GM20431 (cell line): Measurements from ENCODE around the gene ARHGAP31.
"Not testable (repeated sequence)": the region's sequence is repeated elsewhere in the genome, so short reads cannot be mapped to it uniquely, and the experiment has no call there.

Experiments
- in situ Hi-C: fragments of 300-500 bp; cut with MseI, MboI; formaldehyde crosslinking; loops from one replicate; pipeline ENCODE4 v1.15.0; 2020; ENCODE audit warnings: low sequenced_read_pairs; ENCODE audit not compliant: unreplicated experiment

ARHGAP31 gene

GRCh38 chr3:119342176-119342575, 48.0 kb downstream of the ARHGAP31 start:
- in situ Hi-C loops: no loop called here

GRCh38 chr3:119343719-119344118, 49.5 kb downstream of the ARHGAP31 start:
- in situ Hi-C loops: no loop called here

- in situ Hi-C loops: no loop called here
These were observed 51.9 kb downstream of the ARHGAP31 start for GRCh38 chr3:119346076-119346496.

- in situ Hi-C loops: no loop called here
These were observed 52.9 kb downstream of the ARHGAP31 start for GRCh38 chr3:119347036-119347435.

GRCh38 chr3:119349354-119350041, 55.3 kb downstream of the ARHGAP31 start:
- in situ Hi-C loops: no loop called here

GRCh38 chr3:119350114-119350513, 55.9 kb downstream of the ARHGAP31 start:
- in situ Hi-C loops: no loop called here

- in situ Hi-C loops: no loop called here
These were observed 57.4 kb downstream of the ARHGAP31 start for GRCh38 chr3:119351581-119351980.

GRCh38 chr3:119352034-119352609, 57.9 kb downstream of the ARHGAP31 start:
- in situ Hi-C loops: no loop called here

- in situ Hi-C loops: no loop called here
These were observed 58.8 kb downstream of the ARHGAP31 start for GRCh38 chr3:119352863-119353527.

- in situ Hi-C loops: not testable (repeated sequence)
These were observed 61.4 kb downstream of the ARHGAP31 start for GRCh38 chr3:119355608-119356007.

- in situ Hi-C loops: no loop called here
These were observed 62.5 kb downstream of the ARHGAP31 start for GRCh38 chr3:119356646-119357045.

- in situ Hi-C loops: no loop called here
These were observed 63.0 kb downstream of the ARHGAP31 start for GRCh38 chr3:119357190-119357589.

GRCh38 chr3:119359476-119360326, 65.5 kb downstream of the ARHGAP31 start:
- in situ Hi-C loops: no loop called here

- in situ Hi-C loops: no loop called here
These were observed 66.7 kb downstream of the ARHGAP31 start for GRCh38 chr3:119360736-119361462.

GRCh38 chr3:119362010-119362409, 67.8 kb downstream of the ARHGAP31 start:
- in situ Hi-C loops: no loop called here

GRCh38 chr3:119362940-119363725, 69.0 kb downstream of the ARHGAP31 start:
- in situ Hi-C loops: no loop called here

GRCh38 chr3:119364401-119364800, 70.2 kb downstream of the ARHGAP31 start:
- in situ Hi-C loops: no loop called here

GRCh38 chr3:119365418-119365817, 71.2 kb downstream of the ARHGAP31 start:
- in situ Hi-C loops: no loop called here

- in situ Hi-C loops: no loop called here
These were observed 72.8 kb downstream of the ARHGAP31 start for GRCh38 chr3:119367000-119367399.
